Measurements from ENCODE around the gene GFRA4.

Gene GFRA4

GRCh38 chr20:3614466-3614865, 48.7 kb downstream of the GFRA4 start:
- no peaks in the 10 kb centered on the region for H3K79me1 ChIP-seq (ENCODE audit: low read length)
- peaks cover 0 to 4% of the 10 kb centered on the region in 2 experiments for H3K36me3 ChIP-seq (ENCODE audit: control insufficient read depth in 1 of 2, insufficient read depth in 2 of 2, low read length in 2 of 2)
- H2BK120ac ChIP-seq (ENCODE audit: insufficient read depth, low read length, poor library complexity): no peak overlapping the region
- H3K9me3 ChIP-seq (ENCODE audit: insufficient read depth, low read depth, low read length): no peaks in the 10 kb centered on the region
- no peak overlapping the region for H3K9ac ChIP-seq (ENCODE audit: low read length)
- H3K14ac ChIP-seq (ENCODE audit: low read length): no peak overlapping the region
- H3K4me2 ChIP-seq (ENCODE audit: low read length): no peak overlapping the region
- H3K27me3 ChIP-seq (ENCODE audit: insufficient read depth, low read length): no peaks in the 10 kb centered on the region
- no peak overlapping the region for H3K23ac ChIP-seq (ENCODE audit: low read length)
- H3K27ac ChIP-seq (ENCODE audit: low read depth, low read length): no peak overlapping the region
- H3K79me2 ChIP-seq (ENCODE audit: control insufficient read depth, insufficient read depth, low read length, poor library complexity): no peaks in the 10 kb centered on the region
- H2AK5ac ChIP-seq (ENCODE audit: low read length): no peak overlapping the region
- no peak overlapping the region for H3K18ac ChIP-seq (ENCODE audit: low read length)
- no peak overlapping the region for H4K91ac ChIP-seq (ENCODE audit: low read depth, low read length)
- WGBS (ENCODE audit: extremely low coverage, insufficient coverage, insufficient read length): no CpG with 5 or more reads among the region's 5 CpGs
- H3K4ac ChIP-seq (ENCODE audit: low read depth, low read length): no peak overlapping the region
- no peak overlapping the region for H2BK5ac ChIP-seq (ENCODE audit: low read depth, low read length, poor library complexity)
- no peak overlapping the region for H4K8ac ChIP-seq (ENCODE audit: low read depth, low read length)
- H3K4me1 ChIP-seq (ENCODE audit: control insufficient read depth in 1 of 2, insufficient read depth in 2 of 2, low read length in 2 of 2): peaks cover 0 to 2% of the 10 kb centered on the region in 2 experiments
- no peak overlapping the region for H3K4me3 ChIP-seq (ENCODE audit: low read depth, low read length)
- no peak overlapping the region for H4K12ac ChIP-seq (ENCODE audit: low read depth, low read length)
- H2BK12ac ChIP-seq (ENCODE audit: low read length): no peak overlapping the region
- no peak overlapping the region for H2AFZ ChIP-seq (ENCODE audit: insufficient read depth, low read length, poor library complexity)
- no peak for DNase-seq

GRCh38 chr20:3613821-3614440, 49.3 kb downstream of the GFRA4 start:
- Histone ChIP-seq H2BK5ac (ENCODE audit: low read depth, low read length, poor library complexity) (no peak overlapping the region), H3K23ac (ENCODE audit: low read length) (no peak overlapping the region), H3K79me2 (ENCODE audit: control insufficient read depth, insufficient read depth, low read length, poor library complexity) (no peaks in the 10 kb centered on the region), H3K4ac (ENCODE audit: low read depth, low read length) (no peak overlapping the region), H3K9ac (ENCODE audit: low read length) (no peak overlapping the region), H2BK120ac (ENCODE audit: insufficient read depth, low read length, poor library complexity) (no peak overlapping the region), H3K4me1 (ENCODE audit: control insufficient read depth in 1 of 2, insufficient read depth in 2 of 2, low read length in 2 of 2) (peaks cover 0 to 2% of the 10 kb centered on the region in 2 experiments), H4K12ac (ENCODE audit: low read depth, low read length) (no peak overlapping the region), H2AFZ (ENCODE audit: insufficient read depth, low read length, poor library complexity) (no peak overlapping the region), H3K79me1 (ENCODE audit: low read length) (no peaks in the 10 kb centered on the region), H3K36me3 (ENCODE audit: control insufficient read depth in 1 of 2, insufficient read depth in 2 of 2, low read length in 2 of 2) (peaks cover 0 to 4% of the 10 kb centered on the region in 2 experiments), H3K18ac (ENCODE audit: low read length) (no peak overlapping the region), H3K14ac (ENCODE audit: low read length) (no peak overlapping the region), H3K9me3 (ENCODE audit: insufficient read depth, low read depth, low read length) (no peaks in the 10 kb centered on the region), H3K27me3 (ENCODE audit: insufficient read depth, low read length) (no peaks in the 10 kb centered on the region), H4K8ac (ENCODE audit: low read depth, low read length) (no peak overlapping the region), H3K27ac (ENCODE audit: low read depth, low read length) (no peak overlapping the region), H2AK5ac (ENCODE audit: low read length) (no peak overlapping the region), H2BK12ac (ENCODE audit: low read length) (no peak overlapping the region), H3K4me2 (ENCODE audit: low read length) (no peak overlapping the region), H4K91ac (ENCODE audit: low read depth, low read length) (no peak overlapping the region), H3K4me3 (ENCODE audit: low read depth, low read length) (no peak overlapping the region)
- no peak for DNase-seq
- no CpG with 5 or more reads among the region's 9 CpGs for WGBS (ENCODE audit: extremely low coverage, insufficient coverage, insufficient read length)

- Histone ChIP-seq H3K79me1 (ENCODE audit: low read length) (no peaks in the 10 kb centered on the region), H3K79me2 (ENCODE audit: control insufficient read depth, insufficient read depth, low read length, poor library complexity) (no peaks in the 10 kb centered on the region), H3K4me2 (ENCODE audit: low read length) (no peak overlapping the region), H2BK5ac (ENCODE audit: low read depth, low read length, poor library complexity) (no peak overlapping the region), H3K4me1 (ENCODE audit: control insufficient read depth in 1 of 2, insufficient read depth in 2 of 2, low read length in 2 of 2) (peaks cover 0 to 2% of the 10 kb centered on the region in 2 experiments), H3K4ac (ENCODE audit: low read depth, low read length) (no peak overlapping the region), H3K9ac (ENCODE audit: low read length) (no peak overlapping the region), H2BK120ac (ENCODE audit: insufficient read depth, low read length, poor library complexity) (no peak overlapping the region), H3K14ac (ENCODE audit: low read length) (no peak overlapping the region), H2AFZ (ENCODE audit: insufficient read depth, low read length, poor library complexity) (no peak overlapping the region), H2BK12ac (ENCODE audit: low read length) (no peak overlapping the region), H4K12ac (ENCODE audit: low read depth, low read length) (no peak overlapping the region), H3K18ac (ENCODE audit: low read length) (no peak overlapping the region), H2AK5ac (ENCODE audit: low read length) (no peak overlapping the region), H4K8ac (ENCODE audit: low read depth, low read length) (no peak overlapping the region), H3K4me3 (ENCODE audit: low read depth, low read length) (no peak overlapping the region), H3K23ac (ENCODE audit: low read length) (no peak overlapping the region), H3K9me3 (ENCODE audit: insufficient read depth, low read depth, low read length) (no peaks in the 10 kb centered on the region), H3K27me3 (ENCODE audit: insufficient read depth, low read length) (no peaks in the 10 kb centered on the region), H3K36me3 (ENCODE audit: control insufficient read depth in 1 of 2, insufficient read depth in 2 of 2, low read length in 2 of 2) (peaks cover 0 to 4% of the 10 kb centered on the region in 2 experiments), H3K27ac (ENCODE audit: low read depth, low read length) (no peak overlapping the region), H4K91ac (ENCODE audit: low read depth, low read length) (no peak overlapping the region)
- no CpG with 5 or more reads among the region's 10 CpGs for WGBS (ENCODE audit: extremely low coverage, insufficient coverage, insufficient read length)
- DNase-seq: no peak
Measured at GRCh38 chr20:3612795-3613572, 50.2 kb downstream of the GFRA4 start.

- Histone ChIP-seq H2AFZ (ENCODE audit: insufficient read depth, low read length, poor library complexity) (no peak overlapping the region), H3K36me3 (ENCODE audit: control insufficient read depth in 1 of 2, insufficient read depth in 2 of 2, low read length in 2 of 2) (peaks cover 0 to 1% of the 10 kb centered on the region in 2 experiments), H3K9ac (ENCODE audit: low read length) (no peak overlapping the region), H2BK5ac (ENCODE audit: low read depth, low read length, poor library complexity) (no peak overlapping the region), H3K79me1 (ENCODE audit: low read length) (no peaks in the 10 kb centered on the region), H3K27me3 (ENCODE audit: insufficient read depth, low read length) (no peaks in the 10 kb centered on the region), H3K4me1 (ENCODE audit: control insufficient read depth in 1 of 2, insufficient read depth in 2 of 2, low read length in 2 of 2) (peaks cover 0 to 2% of the 10 kb centered on the region in 2 experiments), H3K18ac (ENCODE audit: low read length) (no peak overlapping the region), H4K12ac (ENCODE audit: low read depth, low read length) (no peak overlapping the region), H3K14ac (ENCODE audit: low read length) (no peak overlapping the region), H2BK12ac (ENCODE audit: low read length) (no peak overlapping the region), H3K23ac (ENCODE audit: low read length) (no peak overlapping the region), H3K4ac (ENCODE audit: low read depth, low read length) (no peak overlapping the region), H3K27ac (ENCODE audit: low read depth, low read length) (no peak overlapping the region), H4K91ac (ENCODE audit: low read depth, low read length) (no peak overlapping the region), H3K4me3 (ENCODE audit: low read depth, low read length) (no peak overlapping the region), H3K79me2 (ENCODE audit: control insufficient read depth, insufficient read depth, low read length, poor library complexity) (no peaks in the 10 kb centered on the region), H3K9me3 (ENCODE audit: insufficient read depth, low read depth, low read length) (no peaks in the 10 kb centered on the region), H2AK5ac (ENCODE audit: low read length) (no peak overlapping the region), H2BK120ac (ENCODE audit: insufficient read depth, low read length, poor library complexity) (no peak overlapping the region), H4K8ac (ENCODE audit: low read depth, low read length) (no peak overlapping the region), H3K4me2 (ENCODE audit: low read length) (no peak overlapping the region)
- no peak for DNase-seq
- no CpG with 5 or more reads among the region's 1 CpG for WGBS (ENCODE audit: extremely low coverage, insufficient coverage, insufficient read length)
Measured at GRCh38 chr20:3611901-3612300, 51.3 kb downstream of the GFRA4 start.
